Measurements from ENCODE around the gene POLR3K. TPM values are rescaled to one million over a fixed set of nuclear protein-coding genes. Genes with fewer than 3 reads are reported as not detected.

Gene POLR3K
- total RNA-seq, 1 donor from 2014 or later, result 7.3 TPM

- H3K27ac Mint-ChIP-seq (ENCODE audit: unreplicated experiment), result no peak overlapping the region
- H3K4me3 Mint-ChIP-seq (ENCODE audit: unreplicated experiment), result peak overlapping the region; percentile 61
- no peaks in the 10 kb centered on the region for H3K4me1 Mint-ChIP-seq (ENCODE audit: low read depth)
- no peak for DNase-seq (ENCODE audit: low spot score)
- H3K27me3 Mint-ChIP-seq (ENCODE audit: low read depth), result no peaks in the 10 kb centered on the region
- H3K9me3 Mint-ChIP-seq (ENCODE audit: low read depth), result no peaks in the 10 kb centered on the region
- no peak for TF ChIP-seq CTCF (IDR thresholded peaks at IDR 0.05)
- no peaks in the 10 kb centered on the region for H3K36me3 Mint-ChIP-seq (ENCODE audit: low read depth)
Measured at GRCh38 chr16:9903-10665, 43.3 kb downstream of the POLR3K start.

Small RNA genes within 50 kb of the gene (microRNA-seq; reads per million reads assigned to microRNA genes)
- not detected for gene MIR6859-4 (ENCODE audit: borderline number of aligned reads)

Other genes with a start within 250 kb of the POLR3K start
- gene SNRNP25, start 220 bp upstream of the POLR3K start, total RNA-seq, result 27.7 to 40.5 TPM (median 28.0 TPM) in 3 replicates
- 52.4 to 55.5 TPM (median 52.7 TPM) in 3 replicates for gene RHBDF1, start 19.0 kb upstream of the POLR3K start, total RNA-seq
- gene MPG, start 24.6 kb upstream of the POLR3K start, total RNA-seq, result 52.6 to 65.4 TPM (median 61.1 TPM) in 3 replicates
- gene NPRL3, start 85.1 kb upstream of the POLR3K start, total RNA-seq, result 32.0 to 39.6 TPM (median 35.4 TPM) in 3 replicates
- not detected in 3 replicates for gene HBZ, start 99.0 kb upstream of the POLR3K start, total RNA-seq
- gene HBM, start 112.4 kb upstream of the POLR3K start, total RNA-seq, result not detected in 3 replicates
- not detected in 3 replicates for gene HBA2, start 119.3 kb upstream of the POLR3K start, total RNA-seq
- not detected in 3 replicates for gene HBA1, start 123.1 kb upstream of the POLR3K start, total RNA-seq
- 0.74 TPM in 1 of 3 replicates, not detected in the others for gene HBQ1, start 126.9 kb upstream of the POLR3K start, total RNA-seq
- 64.6 to 79.4 TPM (median 64.9 TPM) in 3 replicates for gene LUC7L, start 175.8 kb upstream of the POLR3K start, total RNA-seq
- 122 to 146 TPM (median 125 TPM) in 3 replicates for gene FAM234A, start 181.2 kb upstream of the POLR3K start, total RNA-seq
- 20.3 to 23.2 TPM (median 21.0 TPM) in 3 replicates for gene RGS11, start 222.3 kb upstream of the POLR3K start, total RNA-seq
- gene ARHGDIG, start 227.0 kb upstream of the POLR3K start, total RNA-seq, result 0.82 to 4.0 TPM (median 3.7 TPM) in 3 replicates
- gene PDIA2, start 229.6 kb upstream of the POLR3K start, total RNA-seq, result 0.89 to 1.6 TPM (median 1.5 TPM) in 3 replicates